ENCODE data around the gene POLR2E. TPM values are rescaled to one million over a fixed set of nuclear protein-coding genes. Genes with fewer than 3 reads are reported as not detected.

The POLR2E gene
- total and polyA plus RNA-seq, 2 of the 13 experiments (the other 11 are each of a cell fraction or from before 2014, with no cell fraction given) = 140 to 272 TPM

GRCh38 chr19:1098177-1099051 lies 3.2 kb upstream of the POLR2E start (continued):
- no peak for TF ChIP-seq ZNF784 (CRISPR knock-in tag; IDR thresholded peaks at IDR 0.05; ENCODE audit: borderline replicate concordance)
- 0 out of 2 replicates have a peak, but pooled peaks have one; percentile 44 for TF ChIP-seq ZNF552 (CRISPR knock-in tag; IDR thresholded peaks at IDR 0.05; ENCODE audit: borderline replicate concordance)
- no peak for TF ChIP-seq ZNF512B (CRISPR knock-in tag; IDR thresholded peaks at IDR 0.05; ENCODE audit: borderline replicate concordance)
- no peak for TF ChIP-seq RBFOX2 (IDR thresholded peaks at IDR 0.05; ENCODE audit: low read depth, low read length)
- peak; percentile 3; the same call in 1 of the 2 replicates for TF ChIP-seq GLI4 (CRISPR knock-in tag; IDR thresholded peaks at IDR 0.05; ENCODE audit: borderline replicate concordance)
- peak; percentile 77 for TF ChIP-seq NR2F6 (IDR thresholded peaks at IDR 0.05)
- peak; percentile 58; the same call in 1 of the 2 replicates for TF ChIP-seq NR2F6 (CRISPR knock-in tag; IDR thresholded peaks at IDR 0.05)
- TF ChIP-seq ATF4 (CRISPR knock-in tag; IDR thresholded peaks at IDR 0.05) = no peak; a peak in 1 of 4 replicates
- no peak for TF ChIP-seq ZNF253 (CRISPR knock-in tag; IDR thresholded peaks at IDR 0.05; ENCODE audit: borderline replicate concordance)
- TF ChIP-seq ZNF790 (CRISPR knock-in tag; IDR thresholded peaks at IDR 0.05; ENCODE audit: borderline replicate concordance) = peak; percentile 55; the same call in 1 of the 2 replicates
- TF ChIP-seq ZNF576 (CRISPR knock-in tag; IDR thresholded peaks at IDR 0.05) = no peak; the same call in 1 of the 2 replicates
- TF ChIP-seq ZBTB40 (IDR thresholded peaks at IDR 0.05) = no peak; the same call in 1 of the 2 replicates
- no peak for TF ChIP-seq ZBTB40 (CRISPR knock-in tag; IDR thresholded peaks at IDR 0.05)
